H9 (cell line): ENCODE measurements around the gene OVOL3. TPM values are rescaled to one million over a fixed set of nuclear protein-coding genes. Genes with fewer than 3 reads are reported as not detected.

ENCODE experiments used
- DNase-seq: peaks from one replicate; pipeline ENCODE4 v3.0.0-alpha.2; 2017
- H2AFZ ChIP-seq: one replicate; pipeline ENCODE4 v1.6.1; 2013; ENCODE audit warnings: mild to moderate bottlenecking, low read length, control low read depth, moderate library complexity
- H2AK5ac ChIP-seq: 2 replicates; pipeline ENCODE4 v1.6.1; 2013; ENCODE audit warnings: low read length, control low read depth, mixed read lengths; ENCODE audit not compliant: insufficient read length
- H2BK120ac ChIP-seq: one replicate; pipeline ENCODE4 v1.6.1; 2013; ENCODE audit warnings: low read depth, mild to moderate bottlenecking, low read length, control low read depth, inconsistent platforms; ENCODE audit not compliant: poor library complexity, severe bottlenecking
- H2BK12ac ChIP-seq: 2 replicates; pipeline ENCODE4 v1.6.1; 2013; ENCODE audit warnings: low read length, control low read depth, mixed read lengths, low read depth; ENCODE audit not compliant: insufficient read length
- H2BK15ac ChIP-seq: 2 replicates; pipeline ENCODE4 v1.6.1; 2013; ENCODE audit warnings: low read depth, low read length, control low read depth
- H2BK20ac ChIP-seq: one replicate; pipeline ENCODE4 v1.6.1; 2013; ENCODE audit warnings: low read depth, mild to moderate bottlenecking, low read length, control low read depth, inconsistent platforms; ENCODE audit not compliant: poor library complexity, severe bottlenecking
- H2BK5ac ChIP-seq: 2 replicates; pipeline ENCODE4 v1.6.1; 2013; ENCODE audit warnings: low read length, control low read depth, mixed read lengths; ENCODE audit not compliant: insufficient read length
- H3K14ac ChIP-seq: 2 replicates; pipeline ENCODE4 v1.6.1; 2013; ENCODE audit warnings: low read length, control low read depth; ENCODE audit not compliant: insufficient read depth
- H3K18ac ChIP-seq: 2 replicates; pipeline ENCODE4 v1.6.1; 2013; ENCODE audit warnings: low read depth, mild to moderate bottlenecking, mixed read lengths, low read length, control low read depth; ENCODE audit not compliant: insufficient read length
- H3K23ac ChIP-seq: 2 replicates; pipeline ENCODE4 v1.6.1; 2013; ENCODE audit warnings: low read length, control low read depth, mixed read lengths, low read depth; ENCODE audit not compliant: insufficient read length
- H3K23me2 ChIP-seq: 2 replicates; pipeline ENCODE4 v1.6.1; 2013; ENCODE audit warnings: low read depth, mild to moderate bottlenecking, mixed read lengths, low read length, control low read depth; ENCODE audit not compliant: insufficient read length, poor library complexity, severe bottlenecking
- H3K27ac ChIP-seq: 2 replicates; pipeline ENCODE4 v1.5.1; 2013; ENCODE audit warnings: low read length, control low read depth, mixed read lengths, low read depth; ENCODE audit not compliant: insufficient read length
- H3K27me3 ChIP-seq: 2 replicates; pipeline ENCODE4 v1.6.1; 2013; ENCODE audit warnings: low read length, control low read depth, inconsistent platforms; ENCODE audit not compliant: insufficient read depth
- H3K4ac ChIP-seq: 2 replicates; pipeline ENCODE4 v1.6.1; 2013; ENCODE audit warnings: low read depth, mild to moderate bottlenecking, control low read depth, inconsistent platforms, low read length, moderate library complexity
- H3K4me1 ChIP-seq: 2 replicates; pipeline ENCODE4 v1.6.1; 2013; ENCODE audit warnings: low read length, control low read depth, inconsistent platforms; ENCODE audit not compliant: insufficient read depth
- H3K4me2 ChIP-seq: 2 replicates; pipeline ENCODE4 v1.6.1; 2013; ENCODE audit warnings: low read length, control low read depth, mixed read lengths; ENCODE audit not compliant: insufficient read length, insufficient read depth
- H3K56ac ChIP-seq: 2 replicates; pipeline ENCODE4 v1.6.1; 2013; ENCODE audit warnings: low read depth, mild to moderate bottlenecking, mixed read lengths, low read length, control low read depth; ENCODE audit not compliant: insufficient read length
- H3K79me1 ChIP-seq: 2 replicates; pipeline ENCODE4 v1.6.1; 2013; ENCODE audit warnings: low read depth, mild to moderate bottlenecking, moderate library complexity, low read length, control low read depth, inconsistent platforms; ENCODE audit not compliant: insufficient read depth, poor library complexity, severe bottlenecking
- H3K79me2 ChIP-seq: 2 replicates; pipeline ENCODE4 v1.6.1; 2013; ENCODE audit warnings: low read length, control low read depth, inconsistent platforms; ENCODE audit not compliant: insufficient read depth
- H3K9ac ChIP-seq: 2 replicates; pipeline ENCODE4 v1.6.1; 2013; ENCODE audit warnings: low read length, control low read depth, mixed read lengths; ENCODE audit not compliant: insufficient read length; ENCODE audit errors: extremely low read depth
- H3K9me3 ChIP-seq: one replicate; pipeline ENCODE4 v1.6.1; 2013; ENCODE audit warnings: low read depth, low read length, inconsistent platforms; ENCODE audit not compliant: control insufficient read depth
- H3T11ph ChIP-seq: one replicate; pipeline ENCODE4 v1.6.1; 2013; ENCODE audit warnings: mild to moderate bottlenecking, low read length, control low read depth, inconsistent platforms
- H4K20me1 ChIP-seq: one replicate; pipeline ENCODE4 v1.6.1; 2013; ENCODE audit not compliant: control insufficient read depth, insufficient read length, insufficient read depth
- H4K5ac ChIP-seq: 2 replicates; pipeline ENCODE4 v1.6.1; 2013; ENCODE audit warnings: low read depth, mild to moderate bottlenecking, mixed read lengths, low read length, control low read depth; ENCODE audit not compliant: insufficient read length
- H4K8ac ChIP-seq: replicated peaks from 2 replicates; pipeline ENCODE4 v1.6.1; 2013; ENCODE audit warnings: low read length, control low read depth, mixed read lengths, low read depth; ENCODE audit not compliant: insufficient read length
- H4K91ac ChIP-seq: 2 replicates; pipeline ENCODE4 v1.6.1; 2013; ENCODE audit warnings: low read depth, mild to moderate bottlenecking, moderate library complexity, mixed read lengths, low read length, control low read depth; ENCODE audit not compliant: insufficient read length
- H3K27ac Mint-ChIP-seq, 3 experiments: 2 replicates in 2 of 3; 3 replicates in 1 of 3; pipeline ENCODE4 v1.8.0; 2020 to 2021; ENCODE audit warnings: mixed read lengths in 3 of 3, mild to moderate bottlenecking in 1 of 3, moderate library complexity in 1 of 3
- H3K27me3 Mint-ChIP-seq: 2 replicates; pipeline ENCODE4 v1.8.0; 2021; ENCODE audit warnings: low read depth, mild to moderate bottlenecking, moderate library complexity, mixed read lengths
- H3K36me3 Mint-ChIP-seq, 3 experiments: 2 replicates in 2 of 3; 3 replicates in 1 of 3; pipeline ENCODE4 v1.8.0; 2020 to 2021; ENCODE audit warnings: low read depth in 3 of 3, mixed read lengths in 3 of 3; ENCODE audit not compliant: insufficient read depth in 1 of 3
- H3K4me1 Mint-ChIP-seq, 2 experiments: 2 replicates each; pipeline ENCODE4 v1.8.0; 2020; ENCODE audit warnings: mixed read lengths in 2 of 2
- H3K4me3 Mint-ChIP-seq, 2 experiments: 2 replicates in 1 of 2; 3 replicates in 1 of 2; pipeline ENCODE4 v1.8.0; 2020 to 2021; ENCODE audit warnings: mild to moderate bottlenecking in 2 of 2, mixed read lengths in 2 of 2, moderate library complexity in 1 of 2
- H3K9me3 Mint-ChIP-seq, 2 experiments: 2 replicates in 1 of 2; 3 replicates in 1 of 2; pipeline ENCODE4 v1.8.0; 2020; ENCODE audit warnings: mild to moderate bottlenecking in 2 of 2, mixed read lengths in 2 of 2, moderate library complexity in 1 of 2
- WGBS: extraction: QIAGEN DNeasy Blood & Tissue Kit; methylation state at CpG from one replicate; pipeline ENCODE4 v1.1.7; 2013; ENCODE audit warnings: missing lambda C conversion rate, low lambda C conversion rate, mixed read lengths; ENCODE audit not compliant: insufficient read length; ENCODE audit errors: extremely low coverage; 5-methylcytosine and 5-hydroxymethylcytosine counted together
- total RNA-seq: library from RNA; stranded (reverse); gene quantifications from 2 replicates; pipeline ENCODE4 v1.2.1, GENCODE V29; 2021
- TF ChIP-seq, protein P1 (sequence below): fragments of 200-600 bp; sonication (generic); conservative IDR thresholded peaks from 3 replicates; pipeline ENCODE4 v1.8.0; 2021; ENCODE audit warnings: antibody characterized with exemption, mild to moderate bottlenecking

OVOL3 gene
- total RNA-seq, 1 experiment from 2014 or later, result not detected

DNA sequence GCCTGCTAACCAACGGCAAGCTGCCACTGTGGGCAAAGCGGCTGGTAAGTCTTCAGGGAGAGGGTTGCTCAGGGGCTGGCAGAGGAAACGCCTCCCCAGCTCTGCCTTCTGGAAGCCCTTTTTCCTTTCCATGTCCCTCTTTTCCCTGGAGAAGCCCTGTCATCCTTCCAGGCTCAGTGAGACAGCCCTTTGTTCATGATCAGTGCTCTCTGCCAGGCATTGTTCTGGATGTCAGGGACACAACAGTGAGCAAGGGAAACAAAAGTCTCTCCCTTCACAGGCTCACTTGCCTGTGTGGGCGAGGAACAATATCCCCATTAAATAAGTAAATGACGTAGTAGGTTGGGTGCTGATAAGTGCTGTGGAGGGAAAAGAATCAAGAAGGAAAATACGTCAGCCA lies 13.9 kb upstream of the OVOL3 start:
- H3T11ph ChIP-seq, result no peak overlapping the region
- H2BK12ac ChIP-seq, result no peak overlapping the region
- no peak overlapping the region for H3K18ac ChIP-seq
- H3K36me3 Mint-ChIP-seq, result peaks cover 34 to 74% (median 56%) of the 10 kb centered on the region in 3 experiments
- no peaks in the 10 kb centered on the region for H3K4me1 ChIP-seq
- H3K79me1 ChIP-seq, result no peaks in the 10 kb centered on the region
- no peak overlapping the region for H3K14ac ChIP-seq
- H3K79me2 ChIP-seq, result no peaks in the 10 kb centered on the region
- no peaks in the 10 kb centered on the region for H3K4me1 Mint-ChIP-seq
- TF ChIP-seq, protein P1, sequence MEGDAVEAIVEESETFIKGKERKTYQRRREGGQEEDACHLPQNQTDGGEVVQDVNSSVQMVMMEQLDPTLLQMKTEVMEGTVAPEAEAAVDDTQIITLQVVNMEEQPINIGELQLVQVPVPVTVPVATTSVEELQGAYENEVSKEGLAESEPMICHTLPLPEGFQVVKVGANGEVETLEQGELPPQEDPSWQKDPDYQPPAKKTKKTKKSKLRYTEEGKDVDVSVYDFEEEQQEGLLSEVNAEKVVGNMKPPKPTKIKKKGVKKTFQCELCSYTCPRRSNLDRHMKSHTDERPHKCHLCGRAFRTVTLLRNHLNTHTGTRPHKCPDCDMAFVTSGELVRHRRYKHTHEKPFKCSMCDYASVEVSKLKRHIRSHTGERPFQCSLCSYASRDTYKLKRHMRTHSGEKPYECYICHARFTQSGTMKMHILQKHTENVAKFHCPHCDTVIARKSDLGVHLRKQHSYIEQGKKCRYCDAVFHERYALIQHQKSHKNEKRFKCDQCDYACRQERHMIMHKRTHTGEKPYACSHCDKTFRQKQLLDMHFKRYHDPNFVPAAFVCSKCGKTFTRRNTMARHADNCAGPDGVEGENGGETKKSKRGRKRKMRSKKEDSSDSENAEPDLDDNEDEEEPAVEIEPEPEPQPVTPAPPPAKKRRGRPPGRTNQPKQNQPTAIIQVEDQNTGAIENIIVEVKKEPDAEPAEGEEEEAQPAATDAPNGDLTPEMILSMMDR, result no peak
- H3K9me3 ChIP-seq, result no peaks in the 10 kb centered on the region
- H3K56ac ChIP-seq, result no peak overlapping the region
- no peak overlapping the region for H2BK15ac ChIP-seq
- H3K27me3 ChIP-seq, result no peaks in the 10 kb centered on the region
- no peak overlapping the region for H4K8ac ChIP-seq
- no peak overlapping the region for H3K4me2 ChIP-seq
- no peak overlapping the region for H3K9ac ChIP-seq
- WGBS, result no CpG with 5 or more reads among the region's 6 CpGs
- H3K23me2 ChIP-seq, result no peaks in the 10 kb centered on the region
- no peaks in the 10 kb centered on the region for H3K27me3 Mint-ChIP-seq
- no peak for DNase-seq
- no peak overlapping the region for H4K91ac ChIP-seq
- H4K5ac ChIP-seq, result no peak overlapping the region
- no peak overlapping the region for H2AK5ac ChIP-seq
- no peak overlapping the region for H3K4me3 Mint-ChIP-seq
- H3K27ac Mint-ChIP-seq, result peak overlapping the region in 2 of 3 experiments; percentile 24 to 86; a peak in 1 of 7 replicates
- no peak overlapping the region for H2BK5ac ChIP-seq
- no peaks in the 10 kb centered on the region for H3K9me3 Mint-ChIP-seq
- no peak overlapping the region for H3K4ac ChIP-seq
- no peaks in the 10 kb centered on the region for H4K20me1 ChIP-seq
- H2AFZ ChIP-seq, result no peak overlapping the region
- H3K23ac ChIP-seq, result no peak overlapping the region
- no peak overlapping the region for H3K27ac ChIP-seq
- no peak overlapping the region for H2BK20ac ChIP-seq
- H2BK120ac ChIP-seq, result no peak overlapping the region
